Activated CD4-positive, alpha-beta T cell treated with anti-CD3 and anti-CD28 coated beads for 4 hours (primary cell): ENCODE data around the gene STAT5B.
"Not testable (repeated sequence)": the region's sequence is repeated elsewhere in the genome, so short reads cannot be mapped to it uniquely, and the experiment has no call there.

Experiments used
- DNase-seq, 2 donors: peaks; one replicate each; pipeline ENCODE4 v3.0.0-alpha.2; 2020

Gene STAT5B

GRCh38 chr17:42227849-42228700, 48.1 kb downstream of the STAT5B start:
- DNase-seq: no peak

GRCh38 chr17:42225646-42226045, 50.5 kb downstream of the STAT5B start:
- DNase-seq: no peak

- DNase-seq: no peak
Observed at GRCh38 chr17:42224651-42225050, 51.5 kb downstream of the STAT5B start.

GRCh38 chr17:42221886-42222745, 54.1 kb downstream of the STAT5B start:
- peak; percentile 50 to 63 for DNase-seq

- not testable (repeated sequence) for DNase-seq
Observed at GRCh38 chr17:42219280-42219679, 56.9 kb downstream of the STAT5B start.

- DNase-seq: no peak
Observed at GRCh38 chr17:42214156-42214555, 62.0 kb downstream of the STAT5B start.

- no peak for DNase-seq
Observed at GRCh38 chr17:42212382-42212781, 63.8 kb downstream of the STAT5B start.

- not testable (repeated sequence) for DNase-seq
Observed at GRCh38 chr17:42211921-42212341, 64.3 kb downstream of the STAT5B start.

GRCh38 chr17:42210046-42210445, 66.1 kb downstream of the STAT5B start:
- no peak for DNase-seq

- DNase-seq: not testable (repeated sequence)
Observed at GRCh38 chr17:42206153-42206612, 70.0 kb downstream of the STAT5B start.

- no peak for DNase-seq
Observed at GRCh38 chr17:42203354-42203753, 72.8 kb downstream of the STAT5B start.

- DNase-seq: no peak
Observed at GRCh38 chr17:42202696-42203095, 73.5 kb downstream of the STAT5B start.

GRCh38 chr17:42202159-42202558, 74.0 kb downstream of the STAT5B start:
- DNase-seq: no peak

- no peak for DNase-seq
Observed at GRCh38 chr17:42201458-42201772, 74.8 kb downstream of the STAT5B start.

- DNase-seq: no peak
Observed at GRCh38 chr17:42200706-42201457, 75.3 kb downstream of the STAT5B start.

- DNase-seq: no peak
Observed at GRCh38 chr17:42199416-42200011, 76.7 kb downstream of the STAT5B start.

- DNase-seq: no peak
Observed at GRCh38 chr17:42198897-42199296, 77.3 kb downstream of the STAT5B start.

GRCh38 chr17:42197564-42198156, 78.5 kb downstream of the STAT5B start:
- DNase-seq: no peak

- DNase-seq: peak; percentile 72 to 75
Observed at GRCh38 chr17:42193969-42194899, 82.0 kb downstream of the STAT5B start, which contains the start of gene GHDC. TSS of gene GHDC (minus strand) at chr17:42194494. CDS start at chr17:42193581, 913 bp downstream.

- no peak for DNase-seq
Observed at GRCh38 chr17:42193216-42193968, 82.8 kb downstream of the STAT5B start.
